NB4 (cell line): ENCODE results near the gene HERC3.
A peak's percentile ranks its signal among the peaks of the same experiment; 100 is the strongest.

Source experiments
- CTCF ChIP-seq: IDR thresholded peaks from one replicate; pipeline ENCODE4 v1.5.1; 2012; ENCODE audit warnings: low read depth, low read length
- MAX ChIP-seq: IDR thresholded peaks from 2 replicates; pipeline ENCODE4 v1.6.1; 2011; ENCODE audit warnings: low read depth, low read length
- MYC ChIP-seq: IDR thresholded peaks from 2 replicates; pipeline ENCODE4 v1.6.1; 2011; ENCODE audit warnings: low read depth, low read length
- POLR2A ChIP-seq: IDR thresholded peaks from 2 replicates; pipeline ENCODE4 v1.6.1; 2011; ENCODE audit warnings: mild to moderate bottlenecking; ENCODE audit not compliant: insufficient read length; ENCODE audit errors: extremely low read depth

GRCh38 chr4:88592600-88593448 is 544 bp downstream of the HERC3 start:
- TF ChIP-seq CTCF (no peak), POLR2A (no peak), MYC (no peak; the same call in 1 of the 2 replicates), MAX (peak; percentile 69)
